SU-DHL-6 (cell line): ENCODE results near the gene OR4K17.

Experiments used
- CTCF ChIP-seq: fragments of 200-600 bp; sonication (generic); IDR thresholded peaks from one replicate; pipeline ENCODE4 v1.5.1; 2017; ENCODE audit warnings: antibody characterized with exemption, mild to moderate bottlenecking, low read length, moderate library complexity; ENCODE audit not compliant: insufficient read depth, poor library complexity, severe bottlenecking
- EZH2phosphoT487 ChIP-seq: fragments of 200-600 bp; sonication (generic), shearing (Covaris generic); conservative IDR thresholded peaks from 2 replicates; pipeline ENCODE4 v1.6.1; 2018; ENCODE audit warnings: mild to moderate bottlenecking, antibody characterized with exemption, low read length, moderate library complexity, mixed read lengths

GRCh38 chr14:20167091-20167490 is 56.6 kb downstream of the OR4K17 start:
- TF ChIP-seq CTCF: no peak
- no peak for TF ChIP-seq EZH2phosphoT487
